ENCODE measurements around the gene EHD4. TPM values are rescaled to one million over a fixed set of nuclear protein-coding genes. Genes with fewer than 3 reads are reported as not detected.

EHD4 gene
- polyA plus RNA-seq, 1 experiment, result 19.3 TPM

GRCh38 chr15:42016971-42017370, 44.6 kb upstream of the EHD4 start:
- POLR2A ChIA-PET, result no interaction called here
- H3K9me3 ChIP-seq (ENCODE audit: control insufficient read depth, insufficient read depth, low read length), result 0 out of 2 replicates have a peak, but pooled peaks cover 3% of the 10 kb centered on the region
- H3K27me3 ChIP-seq (ENCODE audit: control insufficient read depth, insufficient read depth, low read length), result peaks cover 49% of the 10 kb centered on the region
- H3K27ac ChIP-seq (ENCODE audit: low read depth, low read length), result no peak overlapping the region
- TF ChIP-seq CTCF (IDR thresholded peaks at IDR 0.05; ENCODE audit: low read depth, low read length), result no peak
- no peak overlapping the region for H3K4me3 ChIP-seq (ENCODE audit: low read depth, low read length)
- DNase-seq (ENCODE audit: low read depth, low spot score), result no peak
- CTCF ChIA-PET, result no interaction called here

DNA sequence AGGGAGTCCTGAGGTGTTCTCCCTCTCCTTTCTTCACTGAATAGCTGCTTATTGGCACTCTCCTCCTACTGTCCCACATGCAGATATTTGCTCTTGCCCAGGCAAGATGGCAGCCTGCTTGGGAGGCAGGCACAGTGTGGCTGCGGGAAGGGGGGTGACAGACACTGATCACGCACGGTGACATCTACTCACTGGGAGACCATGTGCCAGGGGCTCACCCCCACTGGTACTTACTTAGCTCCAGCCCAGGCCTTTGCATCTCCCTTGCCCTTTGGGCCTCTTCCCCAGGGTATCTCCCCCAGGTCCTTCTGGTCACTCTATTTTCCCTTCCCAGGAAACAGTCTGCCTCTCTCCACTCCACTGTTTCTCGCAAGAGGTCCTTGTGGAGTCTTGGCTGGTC, 42.0 kb upstream of the EHD4 start:
- H3K9me3 ChIP-seq (ENCODE audit: control insufficient read depth, insufficient read depth, low read length), result no peaks in the 10 kb centered on the region
- CTCF ChIA-PET, result interaction anchor here (0.6 to 1.2 kb wide), 4 partner anchors 25 to 166 kb away, joined by 3 to 5 read pairs (median 4); no protein-coding TSS in a partner anchor
- H3K27ac ChIP-seq (ENCODE audit: low read depth, low read length), result no peak overlapping the region
- no peak for DNase-seq (ENCODE audit: low read depth, low spot score)
- POLR2A ChIA-PET, result no interaction called here
- H3K4me3 ChIP-seq (ENCODE audit: low read depth, low read length), result no peak overlapping the region
- no peak for TF ChIP-seq CTCF (IDR thresholded peaks at IDR 0.05; ENCODE audit: low read depth, low read length)
- H3K27me3 ChIP-seq (ENCODE audit: control insufficient read depth, insufficient read depth, low read length), result peaks cover 53% of the 10 kb centered on the region

DNA sequence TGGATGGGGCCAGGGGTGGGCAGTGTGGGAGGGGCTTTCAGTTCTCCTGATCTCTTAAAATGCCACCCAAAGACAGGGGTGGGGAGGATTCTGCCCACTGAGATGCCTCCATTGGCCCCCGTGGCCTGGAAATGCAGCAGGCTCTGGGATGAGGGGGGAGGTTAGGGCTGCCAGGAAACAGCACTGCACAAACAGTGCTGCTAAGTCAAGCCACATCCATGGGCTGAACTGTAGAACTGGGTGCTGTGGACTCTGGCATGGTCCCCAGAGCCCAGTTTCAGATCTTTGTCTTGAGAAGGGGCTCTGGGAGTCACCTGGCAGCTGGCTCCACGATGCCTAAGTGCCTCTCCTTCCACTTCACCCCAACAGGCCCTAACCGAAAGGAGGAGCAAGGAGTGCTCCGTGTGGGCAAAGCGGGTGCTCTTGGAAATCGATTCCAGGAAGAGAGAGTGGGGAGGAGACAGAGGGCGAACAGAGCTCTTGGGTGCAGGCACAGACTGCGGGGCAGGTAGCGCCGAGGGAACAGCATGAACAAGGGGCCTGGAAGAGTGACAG, 40.6 kb upstream of the EHD4 start:
- Histone ChIP-seq H3K27me3 (ENCODE audit: control insufficient read depth, insufficient read depth, low read length) (peaks cover 54% of the 10 kb centered on the region), H3K27ac (ENCODE audit: low read depth, low read length) (no peak overlapping the region), H3K9me3 (ENCODE audit: control insufficient read depth, insufficient read depth, low read length) (no peaks in the 10 kb centered on the region), H3K4me3 (ENCODE audit: low read depth, low read length) (no peak overlapping the region)
- TF ChIP-seq CTCF (IDR thresholded peaks at IDR 0.05; ENCODE audit: low read depth, low read length), result no peak
- ChIA-PET CTCF (no interaction called here), POLR2A (no interaction called here)
- DNase-seq (ENCODE audit: low read depth, low spot score), result no peak

DNA sequence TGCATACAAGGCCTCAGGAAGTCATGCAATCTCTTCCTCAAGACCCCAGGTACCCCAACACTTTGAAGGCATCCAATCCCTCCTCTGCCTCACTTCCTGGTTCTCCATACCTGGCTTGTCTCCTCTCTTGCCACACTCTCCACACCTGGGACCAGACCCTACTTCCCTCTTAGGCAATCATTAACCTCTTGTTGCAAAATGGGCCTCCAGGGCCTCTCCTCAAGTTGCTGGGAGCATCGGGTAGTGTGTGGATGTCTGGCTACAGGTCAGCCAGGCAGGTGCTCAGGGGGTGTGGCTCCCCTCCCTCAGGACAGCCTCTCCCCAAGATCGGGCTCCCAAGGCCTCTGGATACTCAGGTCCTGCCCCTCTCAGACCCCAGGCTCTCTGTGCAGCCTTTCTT, 39.9 kb upstream of the EHD4 start:
- Histone ChIP-seq H3K27me3 (ENCODE audit: control insufficient read depth, insufficient read depth, low read length) (peaks cover 53% of the 10 kb centered on the region), H3K9me3 (ENCODE audit: control insufficient read depth, insufficient read depth, low read length) (no peaks in the 10 kb centered on the region), H3K4me3 (ENCODE audit: low read depth, low read length) (no peak overlapping the region), H3K27ac (ENCODE audit: low read depth, low read length) (no peak overlapping the region)
- ChIA-PET CTCF (no interaction called here), POLR2A (no interaction called here)
- no peak for DNase-seq (ENCODE audit: low read depth, low spot score)
- TF ChIP-seq CTCF (IDR thresholded peaks at IDR 0.05; ENCODE audit: low read depth, low read length), result no peak

- H3K27me3 ChIP-seq (ENCODE audit: control insufficient read depth, insufficient read depth, low read length), result peaks cover 56% of the 10 kb centered on the region
- no peak overlapping the region for H3K27ac ChIP-seq (ENCODE audit: low read depth, low read length)
- H3K9me3 ChIP-seq (ENCODE audit: control insufficient read depth, insufficient read depth, low read length), result no peaks in the 10 kb centered on the region
- DNase-seq (ENCODE audit: low read depth, low spot score), result no peak
- POLR2A ChIA-PET, result no interaction called here
- no peak for TF ChIP-seq CTCF (IDR thresholded peaks at IDR 0.05; ENCODE audit: low read depth, low read length)
- H3K4me3 ChIP-seq (ENCODE audit: low read depth, low read length), result no peak overlapping the region
- CTCF ChIA-PET, result interaction anchor here (0.6 to 0.7 kb wide), 2 partner anchors 56 to 68 kb away, joined by 3 read pairs; no protein-coding TSS in a partner anchor
These were observed 38.7 kb upstream of the EHD4 start for GRCh38 chr15:42011074-42011473.
